ENCODE data around the gene XXYLT1. TPM values are rescaled to one million over a fixed set of nuclear protein-coding genes. Genes with fewer than 3 reads are reported as not detected.

The XXYLT1 gene
- total RNA-seq, 1 experiment from 2014 or later = 25.5 TPM

DNA sequence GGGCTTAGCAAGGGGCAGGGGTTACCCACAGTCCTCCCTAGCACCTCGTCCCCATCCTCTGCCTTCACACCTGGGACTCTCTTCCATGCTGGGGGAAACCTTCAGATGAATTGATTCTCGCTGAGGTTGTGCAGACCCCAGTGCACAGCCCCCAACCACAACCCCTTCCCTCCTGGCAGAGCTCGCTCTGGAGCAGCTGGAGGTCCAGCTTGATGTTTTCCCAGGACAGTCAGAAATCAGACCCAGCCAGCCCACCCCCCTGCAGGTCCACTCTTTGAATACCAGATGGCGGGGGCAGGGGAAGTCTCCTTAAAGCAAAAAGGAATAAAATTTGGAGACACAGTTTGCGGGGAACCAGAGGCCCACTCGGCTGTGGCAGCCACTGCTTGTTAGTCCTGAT is 234.4 kb downstream of the XXYLT1 start:
- no TSS peak for BruUV-seq (replicated peaks)
- DNase-seq = no peak
- no peaks in the 10 kb centered on the region for H4K20me1 ChIP-seq (ENCODE audit: low read length)
- no peaks in the 10 kb centered on the region for H3F3A ChIP-seq (ENCODE audit: low read length, unreplicated experiment)
- POLR2A ChIA-PET (ENCODE audit: unreplicated experiment) = no interaction called here
- H3K4me3 ChIP-seq (ENCODE audit: low read length) = no peak overlapping the region
- no peaks in the 10 kb centered on the region for H3K9me3 ChIP-seq (ENCODE audit: low read length)
- ATAC-seq = no peak
- CTCF ChIA-PET = no interaction called here
- H3K79me2 ChIP-seq (ENCODE audit: low read length) = no peaks in the 10 kb centered on the region
- no peaks in the 10 kb centered on the region for H3K36me3 ChIP-seq (ENCODE audit: low read depth, low read length)
- intact Hi-C loops (cut with micrococcal nuclease) = no loop called here
- H3K4me2 ChIP-seq (ENCODE audit: low read length) = no peak overlapping the region
- no peak overlapping the region for H3K27ac ChIP-seq (ENCODE audit: low read length)
- H2AFZ ChIP-seq (ENCODE audit: low read length) = no peak overlapping the region
- H3K27me3 ChIP-seq (ENCODE audit: low read length) = no peaks in the 10 kb centered on the region
- H3K4me1 ChIP-seq (ENCODE audit: insufficient read depth, low read length) = peaks cover 37% of the 10 kb centered on the region
- H3K9me2 ChIP-seq (replicated peaks; ENCODE audit: low read length) = no peaks in the 10 kb centered on the region
- TF ChIP-seq EZH2 (IDR thresholded peaks at IDR 0.05; ENCODE audit: low read length, unreplicated experiment) (no peak), EZH2phosphoT487 (IDR thresholded peaks at IDR 0.05; ENCODE audit: borderline replicate concordance, low read length) (no peak)
- TF ChIP-seq, protein P1, sequence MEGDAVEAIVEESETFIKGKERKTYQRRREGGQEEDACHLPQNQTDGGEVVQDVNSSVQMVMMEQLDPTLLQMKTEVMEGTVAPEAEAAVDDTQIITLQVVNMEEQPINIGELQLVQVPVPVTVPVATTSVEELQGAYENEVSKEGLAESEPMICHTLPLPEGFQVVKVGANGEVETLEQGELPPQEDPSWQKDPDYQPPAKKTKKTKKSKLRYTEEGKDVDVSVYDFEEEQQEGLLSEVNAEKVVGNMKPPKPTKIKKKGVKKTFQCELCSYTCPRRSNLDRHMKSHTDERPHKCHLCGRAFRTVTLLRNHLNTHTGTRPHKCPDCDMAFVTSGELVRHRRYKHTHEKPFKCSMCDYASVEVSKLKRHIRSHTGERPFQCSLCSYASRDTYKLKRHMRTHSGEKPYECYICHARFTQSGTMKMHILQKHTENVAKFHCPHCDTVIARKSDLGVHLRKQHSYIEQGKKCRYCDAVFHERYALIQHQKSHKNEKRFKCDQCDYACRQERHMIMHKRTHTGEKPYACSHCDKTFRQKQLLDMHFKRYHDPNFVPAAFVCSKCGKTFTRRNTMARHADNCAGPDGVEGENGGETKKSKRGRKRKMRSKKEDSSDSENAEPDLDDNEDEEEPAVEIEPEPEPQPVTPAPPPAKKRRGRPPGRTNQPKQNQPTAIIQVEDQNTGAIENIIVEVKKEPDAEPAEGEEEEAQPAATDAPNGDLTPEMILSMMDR (conservative IDR thresholded peaks at IDR 0.05; ENCODE audit: low read depth, low read length) = no peak
- no peak overlapping the region for H3K9ac ChIP-seq (ENCODE audit: low read length)

DNA sequence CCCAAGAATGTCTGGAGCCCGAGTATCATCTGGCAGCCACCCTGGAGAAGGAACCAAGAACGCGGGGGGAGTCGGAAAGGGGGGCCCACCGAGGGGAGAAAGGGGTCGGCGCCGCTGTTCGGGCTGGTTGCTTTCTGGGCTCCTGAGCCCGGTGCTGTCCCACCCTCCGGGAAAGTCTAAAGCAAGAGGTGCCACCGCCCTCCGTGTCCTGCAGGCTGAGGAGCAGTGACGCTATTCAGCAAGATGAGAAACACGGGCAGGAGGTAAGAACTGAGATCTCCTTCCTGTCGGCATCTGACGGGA is 234.8 kb downstream of the XXYLT1 start:
- Histone ChIP-seq H3K4me3 (ENCODE audit: low read length) (no peak overlapping the region), H3K4me2 (ENCODE audit: low read length) (no peak overlapping the region), H3K9me3 (ENCODE audit: low read length) (no peaks in the 10 kb centered on the region), H3F3A (ENCODE audit: low read length, unreplicated experiment) (no peaks in the 10 kb centered on the region), H3K36me3 (ENCODE audit: low read depth, low read length) (no peaks in the 10 kb centered on the region), H3K27ac (ENCODE audit: low read length) (no peak overlapping the region), H3K4me1 (ENCODE audit: insufficient read depth, low read length) (peaks cover 40% of the 10 kb centered on the region), H4K20me1 (ENCODE audit: low read length) (no peaks in the 10 kb centered on the region), H3K9me2 (replicated peaks; ENCODE audit: low read length) (no peaks in the 10 kb centered on the region), H3K27me3 (ENCODE audit: low read length) (no peaks in the 10 kb centered on the region), H3K9ac (ENCODE audit: low read length) (no peak overlapping the region), H2AFZ (ENCODE audit: low read length) (no peak overlapping the region), H3K79me2 (ENCODE audit: low read length) (no peaks in the 10 kb centered on the region)
- ATAC-seq (no peak), DNase-seq (no peak)
- intact Hi-C loops (cut with micrococcal nuclease) = no loop called here
- no TSS peak for BruUV-seq (replicated peaks)
- POLR2A ChIA-PET (ENCODE audit: unreplicated experiment) = no interaction called here
- CTCF ChIA-PET = no interaction called here
- TF ChIP-seq, protein P1 (conservative IDR thresholded peaks at IDR 0.05; ENCODE audit: low read depth, low read length) = no peak
- TF ChIP-seq EZH2phosphoT487 (IDR thresholded peaks at IDR 0.05; ENCODE audit: borderline replicate concordance, low read length) = no peak
- no peak for TF ChIP-seq EZH2 (IDR thresholded peaks at IDR 0.05; ENCODE audit: low read length, unreplicated experiment)

DNA sequence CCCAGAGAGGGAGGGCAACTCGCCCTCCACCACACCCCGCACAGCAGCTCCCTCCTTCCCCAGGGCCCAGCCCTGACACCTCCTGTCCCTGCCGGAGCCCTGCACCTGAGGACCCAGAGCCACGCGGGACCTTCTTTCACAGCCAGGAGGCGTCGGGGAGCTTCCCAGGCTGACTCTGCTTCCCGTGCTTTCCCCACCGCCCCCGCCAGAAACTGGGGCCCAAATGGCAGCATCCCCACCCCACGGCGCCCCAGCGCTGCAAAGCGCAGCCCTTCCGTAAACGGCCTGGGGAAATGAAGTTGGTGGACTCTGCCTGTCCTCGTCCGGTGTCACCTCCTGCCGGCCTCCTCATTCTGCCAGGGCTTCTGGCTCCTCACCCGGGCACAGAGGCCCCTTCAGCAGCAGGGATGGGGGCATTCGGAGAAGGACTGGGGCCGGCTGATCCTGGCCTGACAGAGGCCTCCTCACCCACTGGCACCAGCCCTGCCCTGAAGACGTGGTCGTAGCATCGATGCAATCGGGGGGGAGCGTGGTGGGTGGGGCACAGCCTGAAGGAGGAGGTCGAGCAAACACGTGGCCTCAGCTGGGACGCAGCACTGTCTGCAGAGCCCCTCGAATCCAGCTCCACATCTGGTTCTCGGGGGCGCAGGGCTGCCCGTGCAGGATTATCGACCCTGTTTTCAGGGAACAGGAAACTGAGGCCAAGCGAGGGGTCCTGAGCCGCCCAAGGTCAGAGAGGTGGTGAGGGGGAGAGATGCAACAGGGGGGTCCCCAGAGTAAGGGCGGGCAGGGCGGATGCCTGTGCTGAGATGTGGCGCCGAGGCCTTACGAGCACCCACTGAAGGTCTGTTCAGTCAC is 235.4 kb downstream of the XXYLT1 start:
- no peaks in the 10 kb centered on the region for H3K36me3 ChIP-seq (ENCODE audit: low read depth, low read length)
- no peak overlapping the region for H3K4me3 ChIP-seq (ENCODE audit: low read length)
- no peak for ATAC-seq
- intact Hi-C loops (cut with micrococcal nuclease) = no loop called here
- H3F3A ChIP-seq (ENCODE audit: low read length, unreplicated experiment) = no peaks in the 10 kb centered on the region
- H3K9ac ChIP-seq (ENCODE audit: low read length) = no peak overlapping the region
- no peak overlapping the region for H3K27ac ChIP-seq (ENCODE audit: low read length)
- H2AFZ ChIP-seq (ENCODE audit: low read length) = no peak overlapping the region
- no peak for TF ChIP-seq EZH2phosphoT487 (IDR thresholded peaks at IDR 0.05; ENCODE audit: borderline replicate concordance, low read length)
- TF ChIP-seq, protein P1 (conservative IDR thresholded peaks at IDR 0.05; ENCODE audit: low read depth, low read length) = peak; percentile 44
- no peaks in the 10 kb centered on the region for H3K9me3 ChIP-seq (ENCODE audit: low read length)
- no TSS peak for BruUV-seq (replicated peaks)
- no peaks in the 10 kb centered on the region for H3K9me2 ChIP-seq (replicated peaks; ENCODE audit: low read length)
- CTCF ChIA-PET = no interaction called here
- no peaks in the 10 kb centered on the region for H4K20me1 ChIP-seq (ENCODE audit: low read length)
- no peaks in the 10 kb centered on the region for H3K27me3 ChIP-seq (ENCODE audit: low read length)
- H3K79me2 ChIP-seq (ENCODE audit: low read length) = no peaks in the 10 kb centered on the region
- H3K4me1 ChIP-seq (ENCODE audit: insufficient read depth, low read length) = peaks cover 40% of the 10 kb centered on the region
- DNase-seq = no peak
- POLR2A ChIA-PET (ENCODE audit: unreplicated experiment) = no interaction called here
- no peak overlapping the region for H3K4me2 ChIP-seq (ENCODE audit: low read length)
